Keratinocyte (primary cell): ENCODE data around the gene IFIT3. TPM values are rescaled to one million over a fixed set of nuclear protein-coding genes. Genes with fewer than 3 reads are reported as not detected.
A peak's percentile ranks its signal among the peaks of the same experiment; 100 is the strongest.

Experiments used
- DNase-seq: peaks from one replicate; pipeline ENCODE4 v3.0.0-alpha.2; 2011; ENCODE audit warnings: low read depth, missing footprints, low spot score
- FAIRE-seq: peaks from 2 replicates; lab custom pipeline; 2011; peaks lifted over from hg19 to GRCh38; lab: Jason Lieb, UNC
- H2AFZ ChIP-seq: 2 replicates; pipeline ENCODE4 v1.6.0; 2012; ENCODE audit warnings: low read length, control low read depth, inconsistent platforms; ENCODE audit not compliant: control insufficient read depth
- H3K27ac ChIP-seq: 2 replicates; pipeline ENCODE4 v1.5.1; 2011; ENCODE audit warnings: low read length; ENCODE audit not compliant: control insufficient read depth, insufficient read depth
- H3K27me3 ChIP-seq: 3 replicates; pipeline ENCODE4 v1.6.0; 2011; ENCODE audit warnings: low read length; ENCODE audit not compliant: control insufficient read depth, insufficient read depth; ENCODE audit errors: extremely low read depth
- H3K36me3 ChIP-seq, 2 experiments: 2 replicates in 1 of 2; 3 replicates in 1 of 2; pipeline ENCODE4 v1.5.1; 2011; ENCODE audit warnings: low read length in 2 of 2, mild to moderate bottlenecking in 1 of 2; ENCODE audit not compliant: control insufficient read depth in 2 of 2, insufficient read depth in 2 of 2; ENCODE audit errors: extremely low read depth in 1 of 2
- H3K4me1 ChIP-seq: 3 replicates; pipeline ENCODE4 v1.5.1; 2011; ENCODE audit warnings: low read length; ENCODE audit not compliant: control insufficient read depth, insufficient read depth; ENCODE audit errors: extremely low read depth
- H3K4me2 ChIP-seq: 3 replicates; pipeline ENCODE4 v1.6.0; 2011; ENCODE audit warnings: low read depth, low read length; ENCODE audit not compliant: control insufficient read depth, insufficient read depth; ENCODE audit errors: extremely low read depth
- H3K4me3 ChIP-seq, 3 experiments: fragments of 200-600 bp in 1 of 3; sonication (generic) in 1 of 3; 2 replicates in 2 of 3; 3 replicates in 1 of 3; pipeline ENCODE4 v1.5.1; 2011 to 2016; ENCODE audit warnings: low read length in 3 of 3, mild to moderate bottlenecking in 3 of 3, control low read depth in 2 of 3, inconsistent platforms in 1 of 3, low read depth in 1 of 3, mixed read lengths in 1 of 3, mixed run types in 1 of 3, moderate library complexity in 1 of 3; ENCODE audit not compliant: control insufficient read depth in 2 of 3, insufficient read depth in 2 of 3; ENCODE audit errors: extremely low read depth in 1 of 3
- H3K79me2 ChIP-seq: 2 replicates; pipeline ENCODE4 v1.6.0; 2012; ENCODE audit warnings: low read length; ENCODE audit not compliant: control insufficient read depth, insufficient read depth
- H3K9ac ChIP-seq: 3 replicates; pipeline ENCODE4 v1.6.0; 2011; ENCODE audit warnings: low read length; ENCODE audit not compliant: control insufficient read depth, insufficient read depth; ENCODE audit errors: extremely low read depth
- H3K9me1 ChIP-seq: 3 replicates; pipeline ENCODE4 v1.6.0; 2011; ENCODE audit warnings: low read length; ENCODE audit not compliant: control insufficient read depth, insufficient read depth; ENCODE audit errors: extremely low read depth
- H3K9me3 ChIP-seq: 2 replicates; pipeline ENCODE4 v1.5.1; 2012; ENCODE audit warnings: low read depth, low read length; ENCODE audit not compliant: control insufficient read depth
- H4K20me1 ChIP-seq: 3 replicates; pipeline ENCODE4 v1.6.0; 2011; ENCODE audit warnings: low read length; ENCODE audit not compliant: control insufficient read depth, insufficient read depth; ENCODE audit errors: extremely low read depth
- EZH2 ChIP-seq: IDR thresholded peaks from one replicate; pipeline ENCODE4 v1.6.1; 2012; ENCODE audit warnings: inconsistent platforms, mild to moderate bottlenecking, low read length, moderate library complexity
- dilution Hi-C: fragments of 300-500 bp; cut with MboI; formaldehyde crosslinking; loops from one replicate; pipeline ENCODE4 v1.7.0; 2020; ENCODE audit warnings: low sequenced_read_pairs; ENCODE audit not compliant: extremely low pct_ligation_motif_present
- polyA plus RNA-seq, 5 experiments: library from polyadenylated mRNA; depleted of rRNA in 3 of 5; stranded (reverse) in 3 of 5; stranded (forward) in 1 of 5; unstranded in 1 of 5; fragments of >200 nt; gene quantifications; 1 replicate in 1 of 5; 2 replicates in 3 of 5; 3 replicates in 1 of 5; pipeline versions ENCODE4 v1.2.1 to v1.2.3, GENCODE V29; 2011 to 2012; ENCODE audit warnings: missing spikeins in 2 of 5, low read depth in 1 of 5, low replicate concordance in 1 of 5
- TF ChIP-seq, protein P1 (sequence below), 3 experiments: IDR thresholded peaks in 1 of 3; conservative IDR thresholded peaks in 1 of 3; optimal IDR thresholded peaks in 1 of 3; 2 replicates in 2 of 3; 3 replicates in 1 of 3; pipeline versions ENCODE3 to v1.5.1; 2011; ENCODE audit warnings: low read length in 3 of 3, mild to moderate bottlenecking in 3 of 3, moderate library complexity in 2 of 3, control low read depth in 1 of 3, inconsistent platforms in 1 of 3; ENCODE audit not compliant: insufficient read depth in 2 of 3; ENCODE audit errors: extremely low read depth in 1 of 3

Gene IFIT3
- polyA plus RNA-seq, 1 donor (not counting 4 experiments of a cell fraction or from before 2014, with no cell fraction given): 42.6 TPM

DNA sequence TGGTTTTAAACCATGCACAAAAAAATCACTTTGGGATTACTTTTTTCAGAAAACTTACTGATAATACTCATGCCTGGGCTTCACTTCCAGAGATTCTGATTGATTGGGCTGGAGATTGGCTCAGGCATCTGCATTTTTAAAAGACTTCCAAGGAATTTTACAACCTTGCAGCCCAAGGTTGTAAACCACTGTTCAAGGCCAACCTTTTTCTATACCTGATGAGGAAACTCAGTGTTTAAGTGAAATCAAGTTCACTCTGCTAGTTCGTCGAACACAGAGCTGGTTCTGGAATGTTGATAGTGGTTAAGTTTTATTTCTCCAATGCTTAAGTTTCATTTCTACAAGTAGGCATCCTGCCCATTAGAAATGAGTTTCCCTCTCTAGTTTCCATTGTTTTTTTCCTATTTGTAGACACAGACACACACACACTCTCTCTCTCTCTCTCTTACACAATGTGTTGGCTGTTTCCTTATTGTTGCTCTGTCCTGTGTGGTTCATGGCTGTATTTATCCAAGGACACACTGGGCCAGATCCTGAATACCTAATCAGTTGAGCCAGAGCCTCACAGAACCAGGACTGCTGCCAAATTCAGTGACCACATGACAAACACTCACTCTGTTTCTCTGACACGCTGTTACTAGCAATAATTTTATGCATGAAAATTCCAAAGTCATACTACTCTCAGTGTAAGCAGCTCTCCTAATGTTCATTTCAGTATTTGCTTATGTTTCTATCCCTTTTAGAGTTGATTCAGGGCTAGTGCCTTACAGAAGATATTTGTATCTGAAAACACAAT, 46.3 kb downstream of the IFIT3 start:
- peaks cover 8% of the 10 kb centered on the region for H3K4me1 ChIP-seq
- H2AFZ ChIP-seq: peak overlapping the region; percentile 45
- dilution Hi-C loops: no loop called here
- no peak overlapping the region for H3K4me3 ChIP-seq
- no peak overlapping the region for H3K4me2 ChIP-seq
- no peak for DNase-seq
- H3K27me3 ChIP-seq: no peaks in the 10 kb centered on the region
- no peaks in the 10 kb centered on the region for H3K79me2 ChIP-seq
- H3K9me1 ChIP-seq: no peaks in the 10 kb centered on the region
- H3K9me3 ChIP-seq: no peaks in the 10 kb centered on the region
- no peak overlapping the region for H3K9ac ChIP-seq
- no peak overlapping the region for H3K27ac ChIP-seq
- no peaks in the 10 kb centered on the region for H4K20me1 ChIP-seq
- TF ChIP-seq, protein P1, sequence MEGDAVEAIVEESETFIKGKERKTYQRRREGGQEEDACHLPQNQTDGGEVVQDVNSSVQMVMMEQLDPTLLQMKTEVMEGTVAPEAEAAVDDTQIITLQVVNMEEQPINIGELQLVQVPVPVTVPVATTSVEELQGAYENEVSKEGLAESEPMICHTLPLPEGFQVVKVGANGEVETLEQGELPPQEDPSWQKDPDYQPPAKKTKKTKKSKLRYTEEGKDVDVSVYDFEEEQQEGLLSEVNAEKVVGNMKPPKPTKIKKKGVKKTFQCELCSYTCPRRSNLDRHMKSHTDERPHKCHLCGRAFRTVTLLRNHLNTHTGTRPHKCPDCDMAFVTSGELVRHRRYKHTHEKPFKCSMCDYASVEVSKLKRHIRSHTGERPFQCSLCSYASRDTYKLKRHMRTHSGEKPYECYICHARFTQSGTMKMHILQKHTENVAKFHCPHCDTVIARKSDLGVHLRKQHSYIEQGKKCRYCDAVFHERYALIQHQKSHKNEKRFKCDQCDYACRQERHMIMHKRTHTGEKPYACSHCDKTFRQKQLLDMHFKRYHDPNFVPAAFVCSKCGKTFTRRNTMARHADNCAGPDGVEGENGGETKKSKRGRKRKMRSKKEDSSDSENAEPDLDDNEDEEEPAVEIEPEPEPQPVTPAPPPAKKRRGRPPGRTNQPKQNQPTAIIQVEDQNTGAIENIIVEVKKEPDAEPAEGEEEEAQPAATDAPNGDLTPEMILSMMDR (optimal IDR thresholded peaks at IDR 0.05 in 1 of 3, IDR thresholded peaks at IDR 0.05 in 1 of 3, conservative IDR thresholded peaks at IDR 0.05 in 1 of 3; ENCODE audit: extremely low read depth in 1 of 3, insufficient read depth in 2 of 3, low read length in 3 of 3): no peak
- TF ChIP-seq EZH2: no peak
- no peaks in the 10 kb centered on the region for H3K36me3 ChIP-seq
- peak; percentile 34 for FAIRE-seq

DNA sequence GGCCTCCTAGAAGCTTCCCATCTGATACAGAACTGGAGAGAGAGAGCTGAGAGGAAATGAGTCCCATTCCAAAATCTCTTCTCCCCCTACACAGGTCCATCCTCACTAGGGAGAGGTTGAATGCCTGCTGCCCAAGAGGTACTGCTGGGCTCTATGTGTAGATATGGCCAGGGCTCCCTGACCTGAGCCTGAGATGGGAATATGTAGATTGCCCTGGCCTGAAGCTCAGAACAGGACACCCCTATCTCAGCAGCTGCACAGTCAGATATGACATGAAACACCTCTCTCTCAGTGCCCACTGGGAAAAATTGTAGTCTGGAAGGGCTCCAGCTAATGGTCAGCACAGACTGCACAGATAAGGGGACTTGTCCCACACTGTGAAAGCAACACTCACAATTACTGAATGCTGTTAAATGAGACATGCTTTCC, 46.9 kb downstream of the IFIT3 start:
- H3K4me3 ChIP-seq: no peak overlapping the region
- H2AFZ ChIP-seq: no peak overlapping the region
- no peaks in the 10 kb centered on the region for H3K9me3 ChIP-seq
- dilution Hi-C loops: no loop called here
- FAIRE-seq (no peak), DNase-seq (no peak)
- H3K27me3 ChIP-seq: no peaks in the 10 kb centered on the region
- no peak overlapping the region for H3K9ac ChIP-seq
- no peaks in the 10 kb centered on the region for H3K9me1 ChIP-seq
- H4K20me1 ChIP-seq: no peaks in the 10 kb centered on the region
- no peaks in the 10 kb centered on the region for H3K36me3 ChIP-seq
- peaks cover 8% of the 10 kb centered on the region for H3K4me1 ChIP-seq
- H3K27ac ChIP-seq: no peak overlapping the region
- TF ChIP-seq EZH2: no peak
- TF ChIP-seq, protein P1 (optimal IDR thresholded peaks at IDR 0.05 in 1 of 3, IDR thresholded peaks at IDR 0.05 in 1 of 3, conservative IDR thresholded peaks at IDR 0.05 in 1 of 3; ENCODE audit: extremely low read depth in 1 of 3, insufficient read depth in 2 of 3, low read length in 3 of 3): no peak
- H3K79me2 ChIP-seq: no peaks in the 10 kb centered on the region
- no peak overlapping the region for H3K4me2 ChIP-seq
